Astrocyte of the spinal cord (primary cell): ENCODE results near the gene MYCBP2.

Experiments used
- DNase-seq: peaks from one replicate; pipeline ENCODE4 v3.0.0; 2011; ENCODE audit warnings: low read depth, low spot score
- H3K4me3 ChIP-seq: 2 replicates; pipeline ENCODE4 v1.5.1; 2011; ENCODE audit warnings: low read depth, mild to moderate bottlenecking, low read length, moderate library complexity
- CTCF ChIP-seq: IDR thresholded peaks from 2 replicates; pipeline ENCODE4 v1.5.1; 2012; ENCODE audit warnings: low read depth, mild to moderate bottlenecking, low read length, inconsistent platforms
- in situ Hi-C: cut with HindIII; loops from 2 replicates; pipeline ENCODE4 v1.10.0; 2017; ENCODE audit warnings: low sequenced_read_pairs

The MYCBP2 gene

DNA sequence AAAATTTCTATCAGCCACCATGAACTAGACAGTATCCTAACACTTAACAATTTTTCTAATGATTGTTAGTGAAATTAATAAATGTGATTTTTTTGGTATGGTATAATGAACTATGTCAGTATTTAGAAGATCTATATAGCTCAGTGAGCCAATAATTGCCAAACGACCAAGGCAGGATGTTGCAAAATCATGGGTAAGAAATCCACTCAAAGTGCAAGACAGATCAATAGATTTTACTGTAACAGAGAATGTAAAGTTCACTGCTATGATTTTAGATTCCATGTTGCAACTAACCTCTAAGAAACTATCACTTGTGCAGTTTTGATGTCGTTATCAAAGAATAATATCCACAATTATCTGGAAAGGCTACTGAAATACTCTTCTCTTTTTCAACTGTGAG, 44.0 kb upstream of the MYCBP2 start:
- no peak overlapping the region for H3K4me3 ChIP-seq
- no peak for DNase-seq
- TF ChIP-seq CTCF = no peak
- in situ Hi-C loops = no loop called here

GRCh38 chr13:77362166-77362565, 35.3 kb upstream of the MYCBP2 start:
- no peak for DNase-seq
- no peak overlapping the region for H3K4me3 ChIP-seq
- no peak for TF ChIP-seq CTCF
- in situ Hi-C loops = no loop called here

GRCh38 chr13:77360032-77360685, 33.3 kb upstream of the MYCBP2 start:
- DNase-seq = no peak
- no peak overlapping the region for H3K4me3 ChIP-seq
- in situ Hi-C loops = no loop called here
- TF ChIP-seq CTCF = no peak

- no peak overlapping the region for H3K4me3 ChIP-seq
- in situ Hi-C loops = no loop called here
- DNase-seq = no peak
- no peak for TF ChIP-seq CTCF
These were observed 32.3 kb upstream of the MYCBP2 start for GRCh38 chr13:77359171-77359570.

GRCh38 chr13:77358001-77358400, 31.1 kb upstream of the MYCBP2 start:
- TF ChIP-seq CTCF = no peak
- in situ Hi-C loops = no loop called here
- no peak for DNase-seq
- no peak overlapping the region for H3K4me3 ChIP-seq

- in situ Hi-C loops = no loop called here
- TF ChIP-seq CTCF = no peak
- no peak overlapping the region for H3K4me3 ChIP-seq
- DNase-seq = no peak
These were observed 29.3 kb upstream of the MYCBP2 start for GRCh38 chr13:77356155-77356554.
